Nephron progenitor cell (in vitro differentiated cells): ENCODE results near the gene BCAR3.
A peak's percentile ranks its signal among the peaks of the same experiment; 100 is the strongest.

Source experiments
- DNase-seq: peaks from one replicate; pipeline ENCODE4 v3.0.0; 2021
- H3K27ac Mint-ChIP-seq: 2 replicates; pipeline ENCODE4 v1.8.0; 2021; ENCODE audit warnings: mild to moderate bottlenecking, moderate library complexity, mixed read lengths
- H3K27me3 Mint-ChIP-seq: 2 replicates; pipeline ENCODE4 v1.8.0; 2021; ENCODE audit warnings: mild to moderate bottlenecking, low read depth, mixed read lengths; ENCODE audit not compliant: poor library complexity
- H3K36me3 Mint-ChIP-seq: 2 replicates; pipeline ENCODE4 v1.8.0; 2021; ENCODE audit warnings: low read depth, mixed read lengths
- H3K4me1 Mint-ChIP-seq: 2 replicates; pipeline ENCODE4 v1.8.0; 2021; ENCODE audit warnings: mixed read lengths
- H3K4me3 Mint-ChIP-seq: 2 replicates; pipeline ENCODE4 v1.8.0; 2021; ENCODE audit warnings: mild to moderate bottlenecking, moderate library complexity, mixed read lengths
- H3K9me3 Mint-ChIP-seq: 2 replicates; pipeline ENCODE4 v1.8.0; 2021; ENCODE audit warnings: mild to moderate bottlenecking, moderate library complexity, mixed read lengths
- TF ChIP-seq, protein P1 (sequence below): fragments of 200-600 bp; sonication (generic); IDR thresholded peaks from 2 replicates; pipeline ENCODE4 v1.5.0; 2021; ENCODE audit warnings: antibody characterized with exemption

Gene BCAR3

DNA sequence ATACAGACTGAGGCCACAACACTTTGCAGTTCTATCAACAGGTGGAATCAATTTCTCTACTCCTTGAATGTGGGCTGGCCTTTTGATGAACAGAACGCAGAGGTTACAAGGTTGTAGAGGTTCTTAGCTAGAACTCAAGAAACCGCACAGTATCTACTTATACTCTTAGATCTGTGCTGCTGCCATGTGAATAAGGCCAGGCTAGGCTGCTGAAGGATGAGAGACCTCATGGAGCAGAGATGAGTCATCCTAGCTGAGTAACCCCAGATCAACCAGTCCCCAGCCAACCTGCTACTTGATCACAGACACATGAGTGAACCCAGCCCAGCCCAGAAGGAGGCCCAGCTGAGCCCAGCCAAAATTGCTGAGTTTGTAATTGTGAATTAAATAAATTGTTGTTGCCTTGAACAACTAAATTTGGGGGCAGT, 35.3 kb upstream of the BCAR3 start:
- Mint-ChIP-seq H3K4me3 (no peak overlapping the region), H3K9me3 (peaks cover 6% of the 10 kb centered on the region), H3K27ac (peak overlapping the region; percentile 35), H3K36me3 (peaks cover 7% of the 10 kb centered on the region), H3K4me1 (peaks cover 73% of the 10 kb centered on the region), H3K27me3 (peaks cover 11% of the 10 kb centered on the region)
- no peak for DNase-seq
- TF ChIP-seq, protein P1, sequence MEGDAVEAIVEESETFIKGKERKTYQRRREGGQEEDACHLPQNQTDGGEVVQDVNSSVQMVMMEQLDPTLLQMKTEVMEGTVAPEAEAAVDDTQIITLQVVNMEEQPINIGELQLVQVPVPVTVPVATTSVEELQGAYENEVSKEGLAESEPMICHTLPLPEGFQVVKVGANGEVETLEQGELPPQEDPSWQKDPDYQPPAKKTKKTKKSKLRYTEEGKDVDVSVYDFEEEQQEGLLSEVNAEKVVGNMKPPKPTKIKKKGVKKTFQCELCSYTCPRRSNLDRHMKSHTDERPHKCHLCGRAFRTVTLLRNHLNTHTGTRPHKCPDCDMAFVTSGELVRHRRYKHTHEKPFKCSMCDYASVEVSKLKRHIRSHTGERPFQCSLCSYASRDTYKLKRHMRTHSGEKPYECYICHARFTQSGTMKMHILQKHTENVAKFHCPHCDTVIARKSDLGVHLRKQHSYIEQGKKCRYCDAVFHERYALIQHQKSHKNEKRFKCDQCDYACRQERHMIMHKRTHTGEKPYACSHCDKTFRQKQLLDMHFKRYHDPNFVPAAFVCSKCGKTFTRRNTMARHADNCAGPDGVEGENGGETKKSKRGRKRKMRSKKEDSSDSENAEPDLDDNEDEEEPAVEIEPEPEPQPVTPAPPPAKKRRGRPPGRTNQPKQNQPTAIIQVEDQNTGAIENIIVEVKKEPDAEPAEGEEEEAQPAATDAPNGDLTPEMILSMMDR, result no peak

DNA sequence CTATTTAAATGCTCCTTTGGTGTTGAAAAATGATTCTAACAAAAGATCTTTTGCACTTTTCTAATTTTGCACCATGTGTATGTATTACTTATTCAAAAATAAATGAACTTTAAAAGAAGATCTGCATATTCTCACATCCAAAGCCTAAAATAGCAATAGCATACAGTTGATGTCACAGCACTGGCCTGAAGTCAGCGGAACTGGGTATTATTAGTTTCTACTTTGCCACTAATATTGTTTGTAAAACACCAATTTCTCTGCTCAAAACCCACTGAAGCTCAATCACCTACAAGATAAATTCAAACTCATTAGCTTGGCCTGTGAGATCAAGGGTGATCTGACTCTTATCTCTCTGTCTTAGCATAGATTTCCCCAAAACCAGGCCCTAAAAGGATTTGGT, 34.5 kb upstream of the BCAR3 start:
- H3K9me3 Mint-ChIP-seq, result peaks cover 6% of the 10 kb centered on the region
- peaks cover 7% of the 10 kb centered on the region for H3K36me3 Mint-ChIP-seq
- peaks cover 11% of the 10 kb centered on the region for H3K27me3 Mint-ChIP-seq
- TF ChIP-seq, protein P1, result no peak
- H3K4me1 Mint-ChIP-seq, result peaks cover 70% of the 10 kb centered on the region
- H3K4me3 Mint-ChIP-seq, result no peak overlapping the region
- no peak for DNase-seq
- no peak overlapping the region for H3K27ac Mint-ChIP-seq

DNA sequence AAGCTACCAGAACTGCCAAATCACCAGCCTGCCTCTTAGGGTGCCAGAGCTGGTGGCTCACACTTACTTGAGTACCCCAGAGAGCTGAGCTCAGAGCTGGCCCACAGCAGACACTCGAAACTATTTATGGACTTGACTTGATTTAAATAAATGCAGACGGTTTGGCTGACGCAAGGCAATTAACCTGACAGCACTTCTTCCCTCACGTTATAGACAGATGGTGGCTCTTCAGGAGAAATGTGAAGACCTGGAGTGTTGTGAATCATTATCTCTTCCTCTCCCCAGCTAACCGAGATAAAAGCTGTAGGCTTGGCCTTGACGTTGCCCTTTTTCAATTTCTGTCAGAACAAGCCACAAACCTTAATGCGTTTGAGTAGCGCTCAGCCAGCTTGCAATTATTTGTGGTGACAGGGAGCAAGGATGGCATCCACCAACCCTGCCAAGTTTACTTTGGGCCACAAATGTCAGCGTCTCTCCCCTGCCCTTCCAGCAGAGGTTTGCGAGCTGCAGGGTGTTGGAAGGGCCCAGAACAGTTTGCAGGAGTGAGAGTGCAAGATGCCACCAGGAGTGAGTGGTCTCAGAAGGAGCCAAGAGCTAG, 34.0 kb upstream of the BCAR3 start:
- no peak for DNase-seq
- H3K4me3 Mint-ChIP-seq, result no peak overlapping the region
- peaks cover 7% of the 10 kb centered on the region for H3K36me3 Mint-ChIP-seq
- peak overlapping the region; percentile 93 for H3K27ac Mint-ChIP-seq
- TF ChIP-seq, protein P1, result no peak
- peaks cover 71% of the 10 kb centered on the region for H3K4me1 Mint-ChIP-seq
- peaks cover 11% of the 10 kb centered on the region for H3K27me3 Mint-ChIP-seq
- peaks cover 6% of the 10 kb centered on the region for H3K9me3 Mint-ChIP-seq

DNA sequence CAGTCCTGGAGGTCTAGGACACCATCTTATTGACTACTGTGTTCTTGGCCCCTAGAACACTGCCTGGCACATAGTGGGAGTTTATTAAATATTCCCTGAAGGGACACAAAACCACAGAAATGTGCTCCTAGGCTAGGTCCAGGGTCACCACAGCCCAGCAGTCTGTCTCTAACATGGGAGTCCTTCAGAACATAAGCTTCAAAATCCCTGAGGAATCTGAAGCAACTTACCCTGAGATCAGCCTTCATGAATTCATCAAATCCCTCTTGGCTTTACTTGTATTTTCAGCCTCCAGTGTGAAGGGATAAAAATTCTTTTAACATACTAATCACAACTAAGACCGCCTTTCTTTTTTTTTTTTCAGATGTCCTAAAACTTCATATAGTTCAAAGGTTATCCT, 32.7 kb upstream of the BCAR3 start:
- peaks cover 6% of the 10 kb centered on the region for H3K9me3 Mint-ChIP-seq
- H3K4me3 Mint-ChIP-seq, result no peak overlapping the region
- H3K4me1 Mint-ChIP-seq, result peaks cover 76% of the 10 kb centered on the region
- TF ChIP-seq, protein P1, result no peak
- H3K36me3 Mint-ChIP-seq, result peaks cover 7% of the 10 kb centered on the region
- peak overlapping the region; percentile 85 for H3K27ac Mint-ChIP-seq
- no peak for DNase-seq
- H3K27me3 Mint-ChIP-seq, result peaks cover 4% of the 10 kb centered on the region

DNA sequence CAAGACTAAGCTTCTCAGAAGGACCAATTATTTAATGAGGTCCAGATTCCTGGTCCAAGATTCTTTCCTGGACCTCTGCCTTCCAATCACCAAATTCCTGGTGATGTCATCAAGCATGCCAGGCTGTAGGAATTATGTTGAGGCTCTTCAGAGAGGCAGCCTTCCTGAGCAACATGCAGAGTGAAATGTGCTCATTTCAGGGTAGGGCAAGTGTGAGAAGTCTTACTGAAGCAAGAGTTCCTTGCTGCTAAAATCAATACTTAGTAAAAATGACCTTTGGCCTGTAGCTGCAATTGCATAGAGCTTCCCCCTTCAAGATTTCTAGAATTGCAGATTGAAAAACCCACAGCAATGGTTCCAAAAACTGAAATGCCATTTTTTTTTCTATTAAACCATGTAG, 31.7 kb upstream of the BCAR3 start:
- H3K9me3 Mint-ChIP-seq, result peaks cover 6% of the 10 kb centered on the region
- H3K4me1 Mint-ChIP-seq, result peaks cover 86% of the 10 kb centered on the region
- no peak overlapping the region for H3K4me3 Mint-ChIP-seq
- no peak overlapping the region for H3K27ac Mint-ChIP-seq
- H3K27me3 Mint-ChIP-seq, result peaks cover 4% of the 10 kb centered on the region
- TF ChIP-seq, protein P1, result no peak
- no peak for DNase-seq
- peaks cover 7% of the 10 kb centered on the region for H3K36me3 Mint-ChIP-seq

DNA sequence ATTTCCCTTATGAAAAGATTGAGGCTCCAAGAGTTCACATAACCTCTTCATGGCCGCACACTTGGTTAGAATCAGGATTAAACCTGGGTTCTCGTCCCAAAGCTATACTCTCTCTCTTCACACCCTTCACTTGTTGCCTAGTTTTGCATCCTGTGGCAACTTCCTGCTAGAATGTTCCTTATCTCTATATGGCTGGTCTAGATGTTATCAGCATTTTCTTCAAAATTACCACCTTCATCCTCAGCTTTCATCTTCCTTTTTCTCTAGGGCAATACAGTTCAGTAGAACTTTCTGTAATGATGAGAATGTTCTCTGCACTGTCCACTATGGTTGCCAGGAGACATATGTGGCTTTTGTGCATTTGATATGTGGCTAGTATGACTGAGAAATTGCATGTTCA, 31.1 kb upstream of the BCAR3 start:
- H3K4me3 Mint-ChIP-seq, result no peak overlapping the region
- peaks cover 6% of the 10 kb centered on the region for H3K9me3 Mint-ChIP-seq
- no peak overlapping the region for H3K27ac Mint-ChIP-seq
- peaks cover 4% of the 10 kb centered on the region for H3K27me3 Mint-ChIP-seq
- DNase-seq, result no peak
- H3K4me1 Mint-ChIP-seq, result peaks cover 86% of the 10 kb centered on the region
- TF ChIP-seq, protein P1, result no peak
- H3K36me3 Mint-ChIP-seq, result peaks cover 7% of the 10 kb centered on the region
